ENCODE measurements around the gene PDE2A.

PDE2A gene

GRCh38 chr11:72599325-72600117, 74.7 kb downstream of the PDE2A start:
- Histone ChIP-seq H3K79me2 (no peaks in the 10 kb centered on the region), H3K27ac (no peak overlapping the region), H3K4me2 (ENCODE audit: low read length) (no peak overlapping the region), H3K36me3 (ENCODE audit: control insufficient read depth, insufficient read depth, low read length) (no peaks in the 10 kb centered on the region), H3K9me3 (ENCODE audit: control insufficient read depth, low read length) (no peaks in the 10 kb centered on the region), H3K27me3 (ENCODE audit: control insufficient read depth, insufficient read depth, low read length) (no peaks in the 10 kb centered on the region), H3K4me1 (no peaks in the 10 kb centered on the region), H3K4me3 (ENCODE audit: low read depth, low read length) (no peak overlapping the region), H2AFZ (no peak overlapping the region), H3K9ac (no peak overlapping the region)
- TF ChIP-seq, protein P1, sequence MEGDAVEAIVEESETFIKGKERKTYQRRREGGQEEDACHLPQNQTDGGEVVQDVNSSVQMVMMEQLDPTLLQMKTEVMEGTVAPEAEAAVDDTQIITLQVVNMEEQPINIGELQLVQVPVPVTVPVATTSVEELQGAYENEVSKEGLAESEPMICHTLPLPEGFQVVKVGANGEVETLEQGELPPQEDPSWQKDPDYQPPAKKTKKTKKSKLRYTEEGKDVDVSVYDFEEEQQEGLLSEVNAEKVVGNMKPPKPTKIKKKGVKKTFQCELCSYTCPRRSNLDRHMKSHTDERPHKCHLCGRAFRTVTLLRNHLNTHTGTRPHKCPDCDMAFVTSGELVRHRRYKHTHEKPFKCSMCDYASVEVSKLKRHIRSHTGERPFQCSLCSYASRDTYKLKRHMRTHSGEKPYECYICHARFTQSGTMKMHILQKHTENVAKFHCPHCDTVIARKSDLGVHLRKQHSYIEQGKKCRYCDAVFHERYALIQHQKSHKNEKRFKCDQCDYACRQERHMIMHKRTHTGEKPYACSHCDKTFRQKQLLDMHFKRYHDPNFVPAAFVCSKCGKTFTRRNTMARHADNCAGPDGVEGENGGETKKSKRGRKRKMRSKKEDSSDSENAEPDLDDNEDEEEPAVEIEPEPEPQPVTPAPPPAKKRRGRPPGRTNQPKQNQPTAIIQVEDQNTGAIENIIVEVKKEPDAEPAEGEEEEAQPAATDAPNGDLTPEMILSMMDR (IDR thresholded peaks at IDR 0.05), result no peak

GRCh38 chr11:72598906-72599305, 75.3 kb downstream of the PDE2A start:
- Histone ChIP-seq H3K27me3 (ENCODE audit: control insufficient read depth, insufficient read depth, low read length) (no peaks in the 10 kb centered on the region), H3K9me3 (ENCODE audit: control insufficient read depth, low read length) (no peaks in the 10 kb centered on the region), H3K4me3 (ENCODE audit: low read depth, low read length) (no peak overlapping the region), H3K27ac (no peak overlapping the region), H3K9ac (no peak overlapping the region), H3K79me2 (no peaks in the 10 kb centered on the region), H3K4me1 (no peaks in the 10 kb centered on the region), H2AFZ (no peak overlapping the region), H3K4me2 (ENCODE audit: low read length) (no peak overlapping the region), H3K36me3 (ENCODE audit: control insufficient read depth, insufficient read depth, low read length) (no peaks in the 10 kb centered on the region)
- TF ChIP-seq, protein P1 (IDR thresholded peaks at IDR 0.05), result peak; percentile 30

GRCh38 chr11:72598466-72598865, 75.8 kb downstream of the PDE2A start:
- H3K9ac ChIP-seq, result no peak overlapping the region
- TF ChIP-seq, protein P1 (IDR thresholded peaks at IDR 0.05), result no peak
- no peaks in the 10 kb centered on the region for H3K79me2 ChIP-seq
- H3K4me3 ChIP-seq (ENCODE audit: low read depth, low read length), result no peak overlapping the region
- no peak overlapping the region for H3K27ac ChIP-seq
- H3K4me2 ChIP-seq (ENCODE audit: low read length), result no peak overlapping the region
- H2AFZ ChIP-seq, result no peak overlapping the region
- H3K27me3 ChIP-seq (ENCODE audit: control insufficient read depth, insufficient read depth, low read length), result no peaks in the 10 kb centered on the region
- H3K36me3 ChIP-seq (ENCODE audit: control insufficient read depth, insufficient read depth, low read length), result no peaks in the 10 kb centered on the region
- H3K4me1 ChIP-seq, result no peaks in the 10 kb centered on the region
- H3K9me3 ChIP-seq (ENCODE audit: control insufficient read depth, low read length), result no peaks in the 10 kb centered on the region

DNA sequence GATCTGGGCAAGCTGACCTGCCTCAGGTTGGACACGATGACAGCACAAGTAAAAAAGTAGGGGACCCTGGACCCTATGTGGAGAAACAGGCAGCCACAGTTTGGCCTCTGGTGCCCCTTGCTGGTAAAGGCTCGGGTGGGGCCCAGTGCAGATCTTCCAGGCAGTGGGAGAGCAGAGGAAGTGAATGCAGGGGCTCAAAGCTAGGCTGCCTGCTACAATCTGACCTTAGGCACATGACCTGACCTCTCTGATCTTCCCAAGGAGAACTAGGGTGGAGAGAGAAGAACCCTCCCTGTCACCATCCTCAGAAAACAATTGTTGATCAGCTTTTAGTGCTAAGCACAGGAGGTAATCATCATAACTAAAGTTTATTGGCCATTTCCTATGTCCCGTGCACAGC, 76.5 kb downstream of the PDE2A start:
- Histone ChIP-seq H3K79me2 (no peaks in the 10 kb centered on the region), H3K9ac (no peak overlapping the region), H3K9me3 (ENCODE audit: control insufficient read depth, low read length) (no peaks in the 10 kb centered on the region), H3K27me3 (ENCODE audit: control insufficient read depth, insufficient read depth, low read length) (no peaks in the 10 kb centered on the region), H3K36me3 (ENCODE audit: control insufficient read depth, insufficient read depth, low read length) (no peaks in the 10 kb centered on the region), H3K4me2 (ENCODE audit: low read length) (no peak overlapping the region), H2AFZ (no peak overlapping the region), H3K4me3 (ENCODE audit: low read depth, low read length) (no peak overlapping the region), H3K4me1 (no peaks in the 10 kb centered on the region), H3K27ac (no peak overlapping the region)
- TF ChIP-seq, protein P1 (IDR thresholded peaks at IDR 0.05), result no peak

DNA sequence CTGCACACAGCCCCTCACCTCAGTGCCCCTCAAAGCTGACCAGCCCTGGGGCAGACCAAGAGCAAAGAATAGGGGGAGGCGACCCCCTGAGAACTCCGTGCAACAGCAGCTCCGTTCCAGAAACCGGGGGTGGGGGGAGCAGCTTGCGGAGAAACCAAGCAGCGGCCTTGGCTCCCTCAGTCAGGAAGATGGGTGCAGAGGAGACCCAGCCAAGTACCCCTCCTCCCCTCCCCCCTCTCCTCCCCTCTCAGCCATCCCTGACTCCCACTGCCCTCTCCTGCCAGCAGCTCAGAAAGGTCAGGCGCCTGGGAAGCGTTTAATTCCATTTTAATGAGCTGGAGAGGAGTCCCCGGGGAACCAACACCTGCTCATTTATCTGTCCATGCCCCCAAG, 78.9 kb downstream of the PDE2A start:
- Histone ChIP-seq H3K4me2 (ENCODE audit: low read length) (no peak overlapping the region), H3K27me3 (ENCODE audit: control insufficient read depth, insufficient read depth, low read length) (no peaks in the 10 kb centered on the region), H3K4me3 (ENCODE audit: low read depth, low read length) (no peak overlapping the region), H3K9me3 (ENCODE audit: control insufficient read depth, low read length) (no peaks in the 10 kb centered on the region), H3K27ac (no peak overlapping the region), H3K4me1 (no peaks in the 10 kb centered on the region), H3K9ac (no peak overlapping the region), H3K36me3 (ENCODE audit: control insufficient read depth, insufficient read depth, low read length) (no peaks in the 10 kb centered on the region), H3K79me2 (no peaks in the 10 kb centered on the region), H2AFZ (no peak overlapping the region)
- TF ChIP-seq, protein P1 (IDR thresholded peaks at IDR 0.05), result no peak
